Liver (tissue), 9 donors: ENCODE measurements around the gene OR8B12. TPM values are rescaled to one million over a fixed set of nuclear protein-coding genes. Genes with fewer than 3 reads are reported as not detected.

Experiments used
- DNase-seq: peaks from one replicate; pipeline ENCODE4 v3.0.0-alpha.2; 2017; ENCODE audit warnings: low spot score
- H3K27ac ChIP-seq, 2 donors: one replicate each; pipeline ENCODE4 v1.7.0; 2013; ENCODE audit warnings: inconsistent platforms in 2 of 2, low read length in 2 of 2, control low read depth in 1 of 2, low read depth in 1 of 2, mild to moderate bottlenecking in 1 of 2
- H3K27me3 ChIP-seq, 4 donors: one replicate each; pipeline versions ENCODE4 v1.6.1 to v1.7.0; 2013; ENCODE audit warnings: low read length in 3 of 4, inconsistent platforms in 1 of 4, mild to moderate bottlenecking in 1 of 4, moderate library complexity in 1 of 4; ENCODE audit not compliant: control insufficient read depth in 4 of 4, insufficient read depth in 4 of 4
- H3K36me3 ChIP-seq, 4 donors: one replicate each; pipeline versions ENCODE4 v1.6.1 to v1.7.0; 2013; ENCODE audit warnings: low read length in 3 of 4, mild to moderate bottlenecking in 3 of 4, low read depth in 1 of 4, moderate library complexity in 1 of 4; ENCODE audit not compliant: control insufficient read depth in 4 of 4, insufficient read depth in 3 of 4
- H3K4me1 ChIP-seq, 4 donors: one replicate each; pipeline versions ENCODE4 v1.6.1 to v1.7.0; 2013; ENCODE audit warnings: low read length in 3 of 4, mild to moderate bottlenecking in 3 of 4, moderate library complexity in 1 of 4; ENCODE audit not compliant: control insufficient read depth in 4 of 4, insufficient read depth in 4 of 4
- H3K4me3 ChIP-seq, 3 donors: one replicate each; pipeline versions ENCODE4 v1.6.1 to v1.7.0; 2013; ENCODE audit warnings: low read length in 3 of 3, control low read depth in 1 of 3, low read depth in 1 of 3, mild to moderate bottlenecking in 1 of 3
- H3K9ac ChIP-seq, 2 donors: one replicate each; pipeline ENCODE4 v1.7.0; 2013; ENCODE audit warnings: low read length in 2 of 2, mild to moderate bottlenecking in 2 of 2, moderate library complexity in 2 of 2, control low read depth in 1 of 2, low read depth in 1 of 2
- H3K9me3 ChIP-seq, 4 donors: one replicate each; pipeline versions ENCODE4 v1.6.1 to v1.7.0; 2013; ENCODE audit warnings: low read length in 3 of 4; ENCODE audit not compliant: control insufficient read depth in 4 of 4
- ATF3 ChIP-seq: IDR thresholded peaks from 2 replicates; pipeline ENCODE4 v1.6.1; 2016; ENCODE audit warnings: antibody characterized with exemption
- CTCF ChIP-seq: fragments of 150-350 bp; IDR thresholded peaks from 2 replicates; pipeline ENCODE4 v1.5.1; 2017; ENCODE audit warnings: improper control_type of control experiment, low read depth, low read length; ENCODE audit not compliant: missing input control
- EGR1 ChIP-seq, 2 donors: IDR thresholded peaks; 2 replicates each; pipeline ENCODE4 v1.6.1; 2016 to 2018; ENCODE audit warnings: antibody characterized with exemption in 2 of 2, low read depth in 2 of 2
- FOXA1 ChIP-seq: IDR thresholded peaks from 2 replicates; pipeline ENCODE4 v1.6.1; 2016; ENCODE audit warnings: antibody characterized with exemption
- FOXA2 ChIP-seq: IDR thresholded peaks from 2 replicates; pipeline ENCODE4 v1.6.1; 2016; ENCODE audit warnings: antibody characterized with exemption
- GABPA ChIP-seq, 2 donors: IDR thresholded peaks in 1 of 2; conservative IDR thresholded peaks in 1 of 2; 2 replicates each; pipeline ENCODE4 v1.6.1; 2016; ENCODE audit warnings: antibody characterized with exemption in 2 of 2, mild to moderate bottlenecking in 1 of 2, moderate library complexity in 1 of 2
- HNF4A ChIP-seq, 2 donors: conservative IDR thresholded peaks; 2 replicates each; pipeline ENCODE4 v1.6.1; 2016; ENCODE audit warnings: antibody characterized with exemption in 2 of 2, mild to moderate bottlenecking in 2 of 2
- HNF4G ChIP-seq: IDR thresholded peaks from 2 replicates; pipeline ENCODE4 v1.6.1; 2016; ENCODE audit warnings: antibody characterized with exemption
- JUND ChIP-seq, 2 donors: IDR thresholded peaks; 2 replicates each; pipeline ENCODE4 v1.6.1; 2016; ENCODE audit warnings: antibody characterized with exemption in 2 of 2
- MAX ChIP-seq: IDR thresholded peaks from 2 replicates; pipeline ENCODE4 v1.6.1; 2016; ENCODE audit warnings: antibody characterized with exemption
- NR2F2 ChIP-seq: IDR thresholded peaks from 2 replicates; pipeline ENCODE4 v1.6.1; 2016; ENCODE audit warnings: antibody characterized with exemption
- RAD21 ChIP-seq, 2 donors: IDR thresholded peaks; 2 replicates each; pipeline ENCODE4 v1.6.1; 2016; ENCODE audit warnings: antibody characterized with exemption in 2 of 2, mild to moderate bottlenecking in 2 of 2
- REST ChIP-seq: IDR thresholded peaks from 2 replicates; pipeline ENCODE4 v1.6.1; 2016; ENCODE audit warnings: antibody characterized with exemption, mild to moderate bottlenecking
- RXRA ChIP-seq, 2 donors: IDR thresholded peaks; 2 replicates each; pipeline ENCODE4 v1.6.1; 2017 to 2018; ENCODE audit warnings: antibody characterized with exemption in 2 of 2, mild to moderate bottlenecking in 1 of 2
- SP1 ChIP-seq: IDR thresholded peaks from 2 replicates; pipeline ENCODE4 v1.6.1; 2018; ENCODE audit warnings: antibody characterized with exemption, mild to moderate bottlenecking
- TAF1 ChIP-seq: conservative IDR thresholded peaks from 2 replicates; pipeline ENCODE4 v1.6.1; 2016; ENCODE audit warnings: antibody characterized with exemption, mild to moderate bottlenecking
- YY1 ChIP-seq: IDR thresholded peaks from 2 replicates; pipeline ENCODE4 v1.6.1; 2016; ENCODE audit warnings: antibody characterized with exemption, mild to moderate bottlenecking
- ZBTB33 ChIP-seq: IDR thresholded peaks from 2 replicates; pipeline ENCODE4 v1.6.1; 2016; ENCODE audit warnings: antibody characterized with exemption
- WGBS: extraction: QIAGEN DNeasy Blood & Tissue Kit; methylation state at CpG from one replicate; pipeline ENCODE4 v1.1.7; 2013; 5-methylcytosine and 5-hydroxymethylcytosine counted together
- polyA plus RNA-seq, 2 donors: library from polyadenylated mRNA; stranded (reverse) in 1 of 2; unstranded in 1 of 2; fragments of 200-250 nt in 1 of 2; fragments of >200 nt in 1 of 2; fragmentation: Nextera tagmentation in 1 of 2; extraction: Ambion mirVana in 1 of 2; gene quantifications; one replicate each; pipeline versions ENCODE4 v1.2.1 to v1.2.3, GENCODE V29; 2013 to 2015
- total RNA-seq, 2 donors: library from RNA; depleted of rRNA; stranded (reverse); fragments of >200 nt; gene quantifications; one replicate each; pipeline ENCODE4 v1.2.3, GENCODE V29; 2014
- donor health status: healthy.
- donor health status: healthy.
- donor health status: healthy.
- donor health status: healthy.
- donor health status: healthy.

OR8B12 gene
- total and polyA plus RNA-seq, 4 donors: not detected

- WGBS: 77% methylated on average over 8 of the region's 8 CpGs
- no peaks in the 10 kb centered on the region for H3K4me1 ChIP-seq
Observed at GRCh38 chr11:124499711-124500110, 43.7 kb downstream of the OR8B12 start.

More at GRCh38 chr11:124499711-124500110, 43.7 kb downstream of the OR8B12 start:
- no peak overlapping the region for H3K4me3 ChIP-seq
- no peak overlapping the region for H3K9ac ChIP-seq
- H3K9me3 ChIP-seq: no peaks in the 10 kb centered on the region
- DNase-seq: no peak
- H3K36me3 ChIP-seq: no peaks in the 10 kb centered on the region
- TF ChIP-seq HNF4A (conservative IDR thresholded peaks at IDR 0.05): no peak
- TF ChIP-seq SP1: no peak
- no peak for TF ChIP-seq REST
- no peak for TF ChIP-seq FOXA1
- TF ChIP-seq YY1: no peak
- TF ChIP-seq RAD21 (IDR thresholded peaks at IDR 0.05): no peak
- TF ChIP-seq JUND (IDR thresholded peaks at IDR 0.05): no peak
- TF ChIP-seq NR2F2: no peak
- TF ChIP-seq GABPA (IDR thresholded peaks at IDR 0.05 in 1 of 2, conservative IDR thresholded peaks at IDR 0.05 in 1 of 2): no peak
- TF ChIP-seq ATF3: no peak
- no peak for TF ChIP-seq HNF4G
- TF ChIP-seq TAF1: no peak
- TF ChIP-seq MAX: no peak
- TF ChIP-seq RXRA (IDR thresholded peaks at IDR 0.05): no peak
- no peak for TF ChIP-seq ZBTB33
- TF ChIP-seq FOXA2: no peak
- no peak for TF ChIP-seq EGR1 (IDR thresholded peaks at IDR 0.05; ENCODE audit: low read depth in 2 of 2)
- no peak for TF ChIP-seq CTCF
- H3K27ac ChIP-seq: no peak overlapping the region
- H3K27me3 ChIP-seq: peaks cover 0 to 2% (median 0%) of the 10 kb centered on the region in 4 donors
